Gastroesophageal sphincter (tissue), 4 donors: ENCODE results near the gene KLHL21. TPM values are rescaled to one million over a fixed set of nuclear protein-coding genes. Genes with fewer than 3 reads are reported as not detected.
A peak's percentile ranks its signal among the peaks of the same experiment; 100 is the strongest.

ENCODE experiments used
- ATAC-seq: fragments of 150-250 bp; one replicate; pipeline ENCODE4 v1.9.1; 2016; ENCODE audit warnings: mild to moderate bottlenecking, moderate library complexity
- H3K27ac ChIP-seq, 4 donors: fragments of 200-600 bp; sonication (generic) in 3 of 4; 1 replicate in 3 of 4; 2 replicates in 1 of 4; pipeline ENCODE4 v1.5.1; 2016 to 2019
- H3K27me3 ChIP-seq: fragments of 200-600 bp; sonication (generic); one replicate; pipeline ENCODE4 v1.5.1; 2019
- H3K36me3 ChIP-seq, 2 donors: fragments of 200-600 bp; sonication (generic); one replicate each; pipeline ENCODE4 v1.5.1; 2019; ENCODE audit warnings: control low read depth in 1 of 2
- H3K4me1 ChIP-seq, 3 donors: fragments of 200-600 bp; sonication (generic); 1 replicate in 2 of 3; 2 replicates in 1 of 3; pipeline ENCODE4 v1.5.1; 2016 to 2019; ENCODE audit warnings: control low read depth in 2 of 3
- H3K4me3 ChIP-seq, 2 donors: fragments of 200-600 bp; sonication (generic); one replicate each; pipeline ENCODE4 v1.5.1; 2019; ENCODE audit warnings: mild to moderate bottlenecking in 1 of 2, moderate library complexity in 1 of 2
- H3K9me3 ChIP-seq, 3 donors: fragments of 200-600 bp; sonication (generic); one replicate each; pipeline ENCODE4 v1.5.1; 2017 to 2019; ENCODE audit warnings: control low read depth in 2 of 3
- EP300 ChIP-seq: sonication (generic); formaldehyde crosslinking; IDR thresholded peaks from one replicate; pipeline ENCODE4 v1.6.1; 2017; ENCODE audit warnings: antibody characterized with exemption, mild to moderate bottlenecking
- POLR2A ChIP-seq, 2 donors: fragments of 450-650 bp; IDR thresholded peaks; one replicate each; pipeline ENCODE4 v1.6.1; 2017; ENCODE audit warnings: antibody characterized with exemption in 2 of 2, mild to moderate bottlenecking in 2 of 2, moderate library complexity in 1 of 2
- POLR2AphosphoS5 ChIP-seq: sonication (generic); formaldehyde crosslinking; IDR thresholded peaks from one replicate; pipeline ENCODE4 v1.6.1; 2017; ENCODE audit warnings: antibody characterized with exemption
- WGBS, 2 donors: methylation state at CpG; one replicate each; pipeline ENCODE4 v1.1.5; 2018; ENCODE audit warnings: low coverage in 1 of 2; 5-methylcytosine and 5-hydroxymethylcytosine counted together
- total RNA-seq, 4 donors: library from RNA; depleted of rRNA; stranded (reverse); fragments of >200 nt; gene quantifications; one replicate each; pipeline ENCODE4 v1.1.0, GENCODE V29; 2016
- TF ChIP-seq, protein P1 (sequence below), 4 experiments: fragments of 200-600 bp in 2 of 4; fragments of 450-650 bp in 2 of 4; sonication (generic) in 1 of 4; IDR thresholded peaks; one replicate each; pipeline ENCODE4 v1.5.1; 2017 to 2019; ENCODE audit warnings: antibody characterized with exemption in 4 of 4, mild to moderate bottlenecking in 2 of 4, moderate library complexity in 2 of 4

The KLHL21 gene
- total RNA-seq, 4 donors from 2014 or later = 83.6 to 131 (median 101) TPM

DNA sequence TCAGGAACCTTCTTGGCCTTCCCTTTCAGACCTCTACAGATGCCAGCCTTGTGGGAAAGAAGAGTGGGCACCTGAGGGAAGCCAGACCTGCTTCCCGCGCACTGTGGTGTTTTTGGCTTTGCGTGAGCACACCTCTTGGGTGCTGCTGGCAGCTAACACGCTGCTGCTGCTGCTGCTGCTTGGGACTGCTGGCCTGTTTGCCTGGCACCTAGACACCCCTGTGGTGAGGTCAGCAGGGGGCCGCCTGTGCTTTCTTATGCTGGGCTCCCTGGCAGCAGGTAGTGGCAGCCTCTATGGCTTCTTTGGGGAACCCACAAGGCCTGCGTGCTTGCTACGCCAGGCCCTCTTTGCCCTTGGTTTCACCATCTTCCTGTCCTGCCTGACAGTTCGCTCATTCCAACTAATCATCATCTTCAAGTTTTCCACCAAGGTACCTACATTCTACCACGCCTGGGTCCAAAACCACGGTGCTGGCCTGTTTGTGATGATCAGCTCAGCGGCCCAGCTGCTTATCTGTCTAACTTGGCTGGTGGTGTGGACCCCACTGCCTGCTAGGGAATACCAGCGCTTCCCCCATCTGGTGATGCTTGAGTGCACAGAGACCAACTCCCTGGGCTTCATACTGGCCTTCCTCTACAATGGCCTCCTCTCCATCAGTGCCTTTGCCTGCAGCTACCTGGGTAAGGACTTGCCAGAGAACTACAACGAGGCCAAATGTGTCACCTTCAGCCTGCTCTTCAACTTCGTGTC lies 23.9 kb downstream of the KLHL21 start:
- H3K4me3 ChIP-seq = peak overlapping the region in 1 of 2 donors; percentile 90
- ATAC-seq = no peak

DNA sequence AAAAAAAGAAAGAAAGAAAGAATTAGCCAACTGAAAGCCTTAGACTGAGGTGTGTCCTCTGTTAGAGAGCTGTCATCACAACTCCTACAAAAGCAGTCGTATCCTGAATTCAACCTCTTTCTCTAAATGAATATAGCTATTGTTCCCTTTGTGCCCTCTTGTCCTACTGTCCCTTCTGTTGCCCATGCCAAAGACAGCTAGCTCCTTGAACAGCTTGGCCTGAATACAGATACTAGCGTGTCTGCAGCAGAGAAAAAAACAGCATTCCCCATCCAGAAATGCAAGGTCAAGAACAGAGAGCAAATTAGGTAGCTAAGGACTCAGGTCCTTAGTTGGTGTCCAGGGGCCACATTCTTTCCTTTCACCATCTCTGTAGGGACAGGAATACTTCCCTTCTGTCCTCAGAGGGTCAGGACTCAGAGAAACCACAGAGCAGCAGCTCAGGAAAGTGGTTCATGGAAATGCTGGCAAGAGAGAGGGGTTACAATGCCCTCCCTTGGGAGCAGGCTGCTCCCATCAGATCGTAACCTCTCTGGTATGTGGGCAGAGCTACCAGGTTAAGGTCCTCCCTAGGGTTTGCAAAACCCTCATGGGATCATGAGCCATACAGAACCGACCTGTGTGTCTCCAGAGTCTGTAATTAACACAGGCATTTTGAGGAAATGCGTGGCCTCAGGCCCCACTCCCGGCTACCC lies 24.7 kb downstream of the KLHL21 start:
- WGBS, 2 donors = 83% methylated on average over 3 to 5 of the region's 6 CpGs

More for the DNA sequence above, 23.9 kb downstream of the KLHL21 start:
- TF ChIP-seq POLR2A (IDR thresholded peaks at IDR 0.05) (no peak), EP300 (no peak), POLR2AphosphoS5 (no peak)
- TF ChIP-seq, protein P1, sequence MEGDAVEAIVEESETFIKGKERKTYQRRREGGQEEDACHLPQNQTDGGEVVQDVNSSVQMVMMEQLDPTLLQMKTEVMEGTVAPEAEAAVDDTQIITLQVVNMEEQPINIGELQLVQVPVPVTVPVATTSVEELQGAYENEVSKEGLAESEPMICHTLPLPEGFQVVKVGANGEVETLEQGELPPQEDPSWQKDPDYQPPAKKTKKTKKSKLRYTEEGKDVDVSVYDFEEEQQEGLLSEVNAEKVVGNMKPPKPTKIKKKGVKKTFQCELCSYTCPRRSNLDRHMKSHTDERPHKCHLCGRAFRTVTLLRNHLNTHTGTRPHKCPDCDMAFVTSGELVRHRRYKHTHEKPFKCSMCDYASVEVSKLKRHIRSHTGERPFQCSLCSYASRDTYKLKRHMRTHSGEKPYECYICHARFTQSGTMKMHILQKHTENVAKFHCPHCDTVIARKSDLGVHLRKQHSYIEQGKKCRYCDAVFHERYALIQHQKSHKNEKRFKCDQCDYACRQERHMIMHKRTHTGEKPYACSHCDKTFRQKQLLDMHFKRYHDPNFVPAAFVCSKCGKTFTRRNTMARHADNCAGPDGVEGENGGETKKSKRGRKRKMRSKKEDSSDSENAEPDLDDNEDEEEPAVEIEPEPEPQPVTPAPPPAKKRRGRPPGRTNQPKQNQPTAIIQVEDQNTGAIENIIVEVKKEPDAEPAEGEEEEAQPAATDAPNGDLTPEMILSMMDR (IDR thresholded peaks at IDR 0.05) = no peak
- peaks cover 0 to 44% (median 14%) of the 10 kb centered on the region in 3 donors for H3K4me1 ChIP-seq
- peak overlapping the region; percentile 77 to 97 (median 96) for H3K27ac ChIP-seq
- H3K27me3 ChIP-seq = no peaks in the 10 kb centered on the region
- WGBS, 2 donors = 94 to 100% methylated on average over 1 to 8 of the region's 14 CpGs
- H3K9me3 ChIP-seq = no peaks in the 10 kb centered on the region
- peaks cover 0 to 8% of the 10 kb centered on the region in 2 donors for H3K36me3 ChIP-seq

DNA sequence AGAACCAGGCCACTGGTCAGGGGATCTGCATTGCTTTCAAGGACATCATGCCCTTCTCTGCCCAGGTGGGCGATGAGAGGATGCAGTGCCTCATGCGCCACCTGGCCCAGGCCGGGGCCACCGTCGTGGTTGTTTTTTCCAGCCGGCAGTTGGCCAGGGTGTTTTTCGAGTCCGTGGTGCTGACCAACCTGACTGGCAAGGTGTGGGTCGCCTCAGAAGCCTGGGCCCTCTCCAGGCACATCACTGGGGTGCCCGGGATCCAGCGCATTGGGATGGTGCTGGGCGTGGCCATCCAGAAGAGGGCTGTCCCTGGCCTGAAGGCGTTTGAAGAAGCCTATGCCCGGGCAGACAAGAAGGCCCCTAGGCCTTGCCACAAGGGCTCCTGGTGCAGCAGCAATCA lies 27.9 kb downstream of the KLHL21 start:
- peaks cover 0 to 9% (median 0%) of the 10 kb centered on the region in 3 donors for H3K9me3 ChIP-seq
- WGBS, 2 donors = no CpG with 5 or more reads among the region's 14 CpGs
- no peaks in the 10 kb centered on the region for H3K27me3 ChIP-seq
- H3K27ac ChIP-seq = no peak overlapping the region
- TF ChIP-seq, protein P1 (IDR thresholded peaks at IDR 0.05) = no peak
- TF ChIP-seq EP300 (no peak), POLR2AphosphoS5 (no peak)
- ATAC-seq = no peak
- no peaks in the 10 kb centered on the region for H3K36me3 ChIP-seq
- no peak overlapping the region for H3K4me3 ChIP-seq
- peaks cover 0 to 13% (median 0%) of the 10 kb centered on the region in 3 donors for H3K4me1 ChIP-seq

More for the DNA sequence above, 24.7 kb downstream of the KLHL21 start:
- ATAC-seq = no peak
- H3K27ac ChIP-seq = peak overlapping the region in 3 of 4 donors; percentile 96 to 97 (median 97)
- H3K9me3 ChIP-seq = no peaks in the 10 kb centered on the region
- peaks cover 0 to 42% (median 14%) of the 10 kb centered on the region in 3 donors for H3K4me1 ChIP-seq
- H3K27me3 ChIP-seq = no peaks in the 10 kb centered on the region
- TF ChIP-seq, protein P1 (IDR thresholded peaks at IDR 0.05) = no peak
- TF ChIP-seq POLR2A (IDR thresholded peaks at IDR 0.05) = no peak
- no peak for TF ChIP-seq EP300
- TF ChIP-seq POLR2AphosphoS5 = no peak
- H3K36me3 ChIP-seq = peaks cover 0 to 8% of the 10 kb centered on the region in 2 donors
- no peak overlapping the region for H3K4me3 ChIP-seq

DNA sequence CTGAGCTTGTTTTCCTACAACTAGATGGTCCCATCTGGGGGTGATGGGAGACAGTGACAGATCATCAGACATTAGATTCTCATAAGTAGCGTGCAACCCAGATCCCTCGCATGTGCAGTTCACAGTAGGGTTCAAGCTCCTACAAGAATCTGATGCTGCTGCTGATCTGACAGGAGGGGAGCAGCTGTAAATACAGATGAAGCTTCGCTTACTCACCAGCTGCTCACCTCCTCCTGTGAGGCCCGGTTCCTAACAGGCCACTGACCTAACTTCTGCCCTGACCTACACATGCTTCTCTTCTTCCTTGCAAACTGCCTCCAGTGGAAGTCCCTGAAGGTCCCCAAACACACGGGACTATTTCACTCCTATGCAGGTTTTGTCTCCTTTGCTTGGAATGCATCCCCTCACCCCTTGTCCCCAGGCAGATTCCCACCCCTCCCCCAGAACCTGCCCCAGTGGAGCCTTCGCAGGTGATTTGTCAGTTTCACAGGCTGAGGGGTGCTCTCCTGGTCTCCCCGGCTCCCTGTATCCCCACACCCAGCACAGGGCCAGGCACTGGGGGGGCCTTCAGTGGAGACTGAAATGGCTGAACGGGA lies 28.5 kb downstream of the KLHL21 start:
- no peak for ATAC-seq
- peaks cover 0 to 9% (median 0%) of the 10 kb centered on the region in 3 donors for H3K9me3 ChIP-seq
- no peak overlapping the region for H3K4me3 ChIP-seq
- TF ChIP-seq, protein P1 (IDR thresholded peaks at IDR 0.05) = no peak
- TF ChIP-seq POLR2A (IDR thresholded peaks at IDR 0.05) = no peak
- TF ChIP-seq POLR2AphosphoS5 = no peak
- TF ChIP-seq EP300 = no peak
- H3K27me3 ChIP-seq = no peaks in the 10 kb centered on the region
- WGBS, 2 donors = 59 to 73% methylated on average over 3 to 5 of the region's 8 CpGs
- no peak overlapping the region for H3K27ac ChIP-seq
- H3K4me1 ChIP-seq = peaks cover 0 to 8% (median 0%) of the 10 kb centered on the region in 3 donors
- no peaks in the 10 kb centered on the region for H3K36me3 ChIP-seq
